ENCODE measurements around the gene NOCT.
"Not testable (repeated sequence)": the region's sequence is repeated elsewhere in the genome, so short reads cannot be mapped to it uniquely, and the experiment has no call there.

The NOCT gene

DNA sequence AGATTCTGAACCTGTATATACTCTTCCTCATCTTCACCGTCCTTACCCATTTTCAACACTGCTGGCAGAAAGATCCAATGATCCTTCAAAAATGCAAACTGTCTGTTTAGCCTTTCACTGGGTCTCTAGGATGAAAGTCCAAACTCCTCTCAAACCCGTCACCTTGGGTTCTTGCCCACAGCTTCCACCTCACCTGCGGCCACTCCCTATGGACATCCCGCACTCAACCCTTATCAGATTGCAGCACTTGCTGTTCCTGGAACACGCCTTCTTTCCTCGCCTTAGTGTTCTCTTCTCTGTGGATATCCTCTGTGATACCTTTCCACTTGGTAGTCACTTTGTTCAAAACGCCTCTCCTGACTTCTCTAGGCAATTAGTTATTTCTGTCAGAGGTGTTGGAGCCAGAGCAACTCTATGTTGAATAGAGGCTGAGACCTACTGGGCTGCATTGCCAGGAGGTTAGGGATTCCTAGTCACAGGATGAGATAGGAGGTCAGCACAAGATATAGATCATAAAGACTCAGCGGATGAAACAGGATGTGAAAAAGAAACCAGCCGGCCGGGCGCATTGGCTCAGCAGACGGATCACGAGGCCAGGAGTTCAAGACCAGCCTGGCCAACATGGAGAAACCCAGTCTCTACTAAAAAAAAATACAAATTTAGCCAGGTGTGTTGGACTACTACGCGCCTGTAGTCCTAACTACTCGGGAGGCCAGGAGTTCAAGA, 4.2 kb upstream of the NOCT start:
- DNase-seq (ENCODE audit: low spot score): no peak

GRCh38 chr4:139014371-139015268, 961 bp upstream of the NOCT start:
- no peak for DNase-seq (ENCODE audit: low spot score)

- no peak for DNase-seq (ENCODE audit: low spot score)
Observed at GRCh38 chr4:139015948-139016471, 429 bp downstream of the NOCT start.

GRCh38 chr4:139017861-139018260, 2.3 kb downstream of the NOCT start:
- no peak for DNase-seq (ENCODE audit: low spot score)

DNA sequence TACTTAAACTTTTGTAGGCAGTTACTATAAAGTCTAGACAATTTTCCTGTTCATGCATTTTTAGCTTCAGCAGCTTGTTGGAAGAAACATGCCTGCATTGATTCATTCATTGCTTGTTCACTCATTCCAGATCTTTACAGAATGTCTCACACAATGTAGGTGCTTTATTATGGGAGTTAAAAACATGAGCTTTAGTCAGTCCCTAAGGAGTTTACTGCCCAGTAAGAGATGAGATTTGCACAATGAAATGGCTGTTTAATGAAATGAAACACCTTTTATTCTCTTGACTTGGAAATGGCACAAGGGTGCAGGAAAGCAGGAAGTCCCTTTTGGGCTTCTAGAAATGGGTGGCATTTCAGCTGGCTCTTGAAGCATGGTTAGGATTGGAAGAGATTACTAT, 2.9 kb downstream of the NOCT start:
- DNase-seq (ENCODE audit: low spot score): peak; percentile 26

DNA sequence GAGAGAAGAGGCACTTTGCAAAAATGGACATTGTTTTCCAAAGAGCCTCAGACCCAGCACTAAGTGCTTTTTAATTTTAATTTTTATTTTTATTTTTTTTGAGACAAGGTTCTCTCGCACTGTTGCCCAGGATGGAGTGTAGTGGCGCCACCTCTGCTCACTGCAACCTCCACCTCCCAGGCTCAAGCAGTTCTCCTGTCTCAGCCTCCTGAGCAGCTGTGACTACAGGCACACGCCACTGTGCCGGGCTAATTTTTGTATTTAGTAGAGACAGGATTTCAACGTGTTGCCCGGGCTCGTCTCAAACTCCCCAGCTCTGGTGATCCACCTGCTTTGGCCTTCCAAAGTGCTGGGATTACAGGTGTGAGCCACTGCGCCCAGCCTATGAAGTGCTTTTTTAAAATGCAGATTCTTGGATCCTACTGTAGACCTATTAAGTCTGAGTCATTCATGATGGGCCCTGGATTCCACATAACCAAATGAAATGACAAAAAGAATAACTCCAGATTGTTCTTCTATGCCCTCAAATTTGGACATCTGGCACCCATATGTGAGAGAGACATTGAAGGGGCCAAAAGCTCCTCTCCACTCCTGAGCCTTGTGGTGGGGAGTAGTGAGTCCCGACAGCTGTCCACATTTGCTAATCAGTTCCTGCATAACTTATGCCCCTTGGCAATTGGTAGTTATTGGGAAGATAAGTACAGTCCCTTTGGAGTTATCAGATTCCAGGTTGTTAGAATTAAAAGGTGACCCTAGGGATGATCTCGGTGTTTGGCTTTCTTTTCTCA, 3.6 kb downstream of the NOCT start:
- no peak for DNase-seq (ENCODE audit: low spot score)

DNA sequence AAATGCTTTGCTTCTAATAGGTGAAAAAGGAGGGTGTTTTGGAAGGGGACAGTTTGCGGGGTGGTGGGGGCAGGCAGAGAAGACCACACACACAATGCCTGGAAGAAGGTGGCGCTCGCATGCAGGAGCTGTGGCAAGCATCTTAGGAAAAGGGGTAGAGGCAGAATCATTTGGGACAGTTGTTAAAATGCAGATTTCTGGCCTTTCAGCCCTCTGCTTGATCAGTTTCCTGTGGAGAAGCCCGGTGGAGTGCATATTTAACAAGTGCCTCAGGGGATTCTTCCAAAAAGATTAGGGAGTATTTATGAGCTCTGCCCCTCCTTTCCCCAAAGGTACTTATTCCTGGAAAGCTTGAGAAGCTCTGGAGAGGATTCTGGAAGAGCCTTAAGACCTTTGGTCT, 4.8 kb downstream of the NOCT start:
- no peak for DNase-seq (ENCODE audit: low spot score)

DNA sequence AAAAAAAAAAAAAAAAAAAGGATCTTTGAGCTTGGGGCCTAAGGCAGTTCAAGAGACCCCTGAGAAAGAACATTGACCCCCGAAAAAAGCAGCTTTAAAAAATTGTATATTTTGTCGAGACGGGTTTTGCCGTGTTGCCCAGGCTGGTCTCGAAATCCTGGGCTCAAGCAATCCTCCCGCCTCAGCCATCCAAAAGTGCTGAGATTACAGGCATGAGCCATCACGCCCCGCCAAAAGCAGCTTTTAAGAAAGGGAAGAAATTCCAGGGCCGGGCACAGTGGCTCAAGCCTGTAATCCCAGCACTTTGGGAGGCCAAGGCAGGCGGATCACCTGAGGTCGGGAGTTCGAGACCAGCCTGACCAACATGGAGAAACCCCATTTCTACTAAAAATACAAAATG, 5.5 kb downstream of the NOCT start:
- DNase-seq (ENCODE audit: low spot score): not testable (repeated sequence)

GRCh38 chr4:139022835-139023234, 7.3 kb downstream of the NOCT start:
- no peak for DNase-seq (ENCODE audit: low spot score)

DNA sequence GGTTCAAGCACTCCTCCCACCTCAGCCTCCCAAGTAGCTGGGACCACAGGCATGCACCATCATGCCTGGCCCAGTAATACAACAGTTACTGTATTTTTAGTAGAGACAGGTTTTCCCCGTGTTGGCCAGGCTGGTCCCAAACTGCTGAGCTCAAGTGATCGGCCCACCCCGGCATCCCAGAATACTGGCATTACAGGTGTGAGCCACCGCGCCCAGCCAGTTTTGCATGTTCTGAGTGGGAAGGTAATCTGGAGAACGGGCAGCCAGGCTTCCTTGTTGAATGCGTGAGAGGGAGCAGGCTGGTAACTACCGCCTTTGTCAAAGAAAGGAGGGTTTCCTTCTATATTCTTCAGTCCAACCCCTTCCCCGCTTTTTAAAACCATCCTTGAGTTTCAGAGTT, 9.1 kb downstream of the NOCT start:
- no peak for DNase-seq (ENCODE audit: low spot score)

- no peak for DNase-seq (ENCODE audit: low spot score)
Observed at GRCh38 chr4:139025841-139026240, 10.3 kb downstream of the NOCT start.

GRCh38 chr4:139027776-139028175, 12.2 kb downstream of the NOCT start:
- DNase-seq (ENCODE audit: low spot score): no peak

DNA sequence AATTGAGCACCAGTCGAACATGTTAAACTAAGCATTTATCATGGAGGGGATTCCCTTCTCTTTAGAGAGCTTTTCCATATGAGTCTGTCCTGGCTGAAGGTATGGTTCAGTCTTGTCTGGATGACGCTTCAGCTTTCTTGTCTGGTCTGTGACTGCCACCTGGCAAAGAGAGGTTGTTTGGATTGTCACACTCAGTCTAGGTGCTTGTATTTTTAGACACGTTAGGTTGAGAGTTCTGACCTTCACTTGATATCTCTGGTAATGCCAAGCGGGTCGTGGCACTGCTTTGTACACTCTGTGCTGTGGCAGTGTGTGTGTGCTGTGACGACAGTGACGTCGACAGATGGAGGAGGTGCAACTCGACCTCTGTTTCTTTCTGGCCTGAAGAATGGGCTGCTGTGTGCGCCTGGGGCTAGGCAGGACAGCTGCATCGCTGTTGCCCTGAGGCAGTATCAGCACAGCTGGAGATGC, 12.6 kb downstream of the NOCT start:
- DNase-seq (ENCODE audit: low spot score): peak; percentile 89

- DNase-seq (ENCODE audit: low spot score): not testable (repeated sequence)
Observed at GRCh38 chr4:139029866-139030363, 14.3 kb downstream of the NOCT start.

DNA sequence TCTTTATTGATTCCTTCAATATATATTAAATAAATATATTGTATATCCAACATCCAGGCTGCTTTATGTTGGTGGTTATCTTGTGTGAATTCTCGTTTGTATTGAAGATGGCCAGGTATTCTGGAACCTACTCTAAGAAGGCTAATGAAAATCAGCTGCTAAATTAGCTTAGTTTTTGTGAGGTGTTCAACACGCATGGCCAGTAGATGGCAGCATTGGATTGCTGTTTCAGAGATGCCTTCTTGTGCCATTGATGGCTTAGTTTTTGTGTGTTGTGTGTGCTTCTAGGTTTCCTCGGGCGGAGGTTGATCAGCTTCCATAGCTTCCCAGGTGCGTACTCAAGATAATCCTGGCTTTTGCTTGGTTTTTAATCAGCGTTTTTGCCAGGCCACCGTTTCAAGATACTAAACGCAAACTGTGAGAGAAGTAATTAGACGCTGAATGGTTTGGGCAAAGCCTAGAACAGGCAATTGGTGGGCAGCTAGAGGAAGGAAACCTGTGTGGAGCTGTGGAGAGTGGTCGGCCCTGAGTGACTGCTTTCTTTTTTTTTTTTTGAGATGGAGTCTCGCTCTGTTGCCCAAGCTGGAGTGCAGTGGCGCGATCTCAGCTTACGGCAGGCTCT, 15.1 kb downstream of the NOCT start:
- DNase-seq (ENCODE audit: low spot score): peak; percentile 93

DNA sequence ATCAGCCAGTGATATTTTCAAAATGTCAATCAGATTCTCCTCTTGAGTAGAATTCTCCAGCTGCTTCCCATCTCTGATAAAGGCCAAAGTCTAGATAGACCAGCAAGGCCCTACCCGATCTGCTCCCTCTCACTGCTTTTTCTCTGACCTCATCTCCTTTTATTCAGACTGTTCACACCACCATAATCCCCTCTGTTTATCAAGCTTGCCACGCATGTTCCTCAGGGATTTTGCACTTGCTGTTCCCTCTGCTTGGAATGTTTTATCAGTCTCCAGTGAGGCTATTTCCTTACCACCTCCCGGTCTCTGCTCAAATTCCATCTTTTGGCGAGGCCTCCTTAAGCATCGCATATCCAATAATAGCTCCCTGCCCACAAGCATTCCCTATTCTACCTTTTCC, 20.1 kb downstream of the NOCT start:
- no peak for DNase-seq (ENCODE audit: low spot score)

- DNase-seq (ENCODE audit: low spot score): no peak
Observed at GRCh38 chr4:139036885-139037284, 21.3 kb downstream of the NOCT start.

DNA sequence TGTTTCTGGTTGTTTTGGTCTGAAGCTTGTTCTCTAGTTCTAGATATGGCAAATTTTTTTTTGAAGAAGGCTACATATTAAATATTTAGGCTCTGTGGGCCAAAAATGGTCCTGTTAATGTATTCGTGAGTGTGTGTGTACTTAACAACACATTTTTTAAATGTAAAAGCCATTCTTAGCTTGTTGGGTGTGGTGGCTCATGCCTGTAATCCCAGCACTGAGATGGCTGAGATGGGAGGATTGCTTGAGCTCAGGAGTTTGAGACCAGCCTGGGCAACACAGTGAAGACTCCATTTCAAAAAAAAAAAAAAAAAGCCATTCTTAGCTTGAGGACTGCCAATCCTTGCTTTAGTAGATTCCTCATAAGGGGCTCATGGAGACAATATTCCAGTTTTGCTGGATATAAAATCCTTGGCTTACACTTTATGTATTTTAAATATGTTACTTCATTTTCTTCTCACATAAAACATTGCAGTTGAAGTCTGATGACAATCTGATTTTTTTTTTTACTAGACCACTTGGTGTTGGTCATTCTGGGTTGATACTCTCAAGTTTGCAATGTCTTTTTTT, 23.4 kb downstream of the NOCT start:
- DNase-seq (ENCODE audit: low spot score): no peak

GRCh38 chr4:139042981-139043460, 27.4 kb downstream of the NOCT start:
- DNase-seq (ENCODE audit: low spot score): peak; percentile 30

GRCh38 chr4:139044291-139044690, 28.7 kb downstream of the NOCT start:
- DNase-seq (ENCODE audit: low spot score): no peak

GRCh38 chr4:139048026-139048425, 32.4 kb downstream of the NOCT start:
- DNase-seq (ENCODE audit: low spot score): no peak

Measured in pons (tissue), 1 donor.